Fibroblast of pulmonary artery (primary cell): ENCODE measurements around the gene CHPF2.

Source experiments
- DNase-seq: peaks from one replicate; pipeline ENCODE4 v3.0.0-alpha.2; 2010; ENCODE audit warnings: low read depth
- H3K4me3 ChIP-seq: replicated peaks from 2 replicates; pipeline ENCODE4 v1.5.1; 2011; ENCODE audit warnings: low read depth, mild to moderate bottlenecking, control low read depth, low read length, moderate library complexity
- CTCF ChIP-seq: IDR thresholded peaks from 2 replicates; pipeline ENCODE4 v1.5.1; 2011; ENCODE audit warnings: mild to moderate bottlenecking, control low read depth, low read length, inconsistent platforms; ENCODE audit errors: missing control alignments

The CHPF2 gene

GRCh38 chr7:151235091-151235787 is 3.0 kb downstream of the CHPF2 start:
- DNase-seq = no peak
- no peak for TF ChIP-seq CTCF
- H3K4me3 ChIP-seq = no peak overlapping the region

- TF ChIP-seq CTCF = no peak
- DNase-seq = no peak
These were observed 4.1 kb downstream of the CHPF2 start for GRCh38 chr7:151236406-151236805.

GRCh38 chr7:151237244-151238189 is 5.2 kb downstream of the CHPF2 start:
- H3K4me3 ChIP-seq = no peak overlapping the region
- TF ChIP-seq CTCF = no peak
- no peak for DNase-seq

More at GRCh38 chr7:151236406-151236805, 4.1 kb downstream of the CHPF2 start:
- no peak overlapping the region for H3K4me3 ChIP-seq

- DNase-seq = no peak
- H3K4me3 ChIP-seq = no peak overlapping the region
- no peak for TF ChIP-seq CTCF
These were observed 6.0 kb downstream of the CHPF2 start for GRCh38 chr7:151238190-151238810.

- H3K4me3 ChIP-seq = no peak overlapping the region
- no peak for DNase-seq
- no peak for TF ChIP-seq CTCF
These were observed 6.9 kb downstream of the CHPF2 start for GRCh38 chr7:151238924-151239836.

- no peak overlapping the region for H3K4me3 ChIP-seq
- TF ChIP-seq CTCF = no peak
- DNase-seq = no peak
These were observed 7.7 kb downstream of the CHPF2 start for GRCh38 chr7:151239837-151240459.
